Measurements from ENCODE around the gene ODAPH. TPM values are rescaled to one million over a fixed set of nuclear protein-coding genes. Genes with fewer than 3 reads are reported as not detected.

The ODAPH gene
- polyA plus RNA-seq, 1 of the 3 experiments (the other 2 are of a cell fraction), result 0.03 TPM

DNA sequence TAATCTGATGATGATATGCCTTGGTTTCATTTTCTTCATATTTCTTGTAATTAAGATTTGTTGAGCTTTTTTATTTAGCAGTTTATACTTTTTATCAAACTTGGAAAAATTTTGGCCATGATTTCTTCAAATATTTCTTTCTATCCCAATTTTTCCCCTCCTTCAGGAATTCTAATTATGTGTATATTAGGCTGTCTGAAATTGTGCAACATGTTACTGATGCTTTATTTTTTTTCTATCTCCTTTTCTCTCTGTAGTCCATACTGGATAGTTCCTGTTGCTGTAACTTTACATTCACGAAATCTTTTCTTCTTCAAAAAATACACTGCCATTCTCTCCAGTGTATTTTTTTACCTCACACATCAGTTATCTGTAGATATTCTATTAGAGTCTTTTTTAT, 30.8 kb upstream of the ODAPH start:
- Histone ChIP-seq H4K20me1 (ENCODE audit: insufficient read depth) (no peaks in the 10 kb centered on the region), H3K36me3 (replicated peaks in 1 of 2; ENCODE audit: control insufficient read depth in 1 of 2, insufficient read depth in 2 of 2, low read length in 1 of 2) (peaks cover 52 to 70% of the 10 kb centered on the region in 2 experiments), H3K4me2 (no peak overlapping the region), H3K27me3 (ENCODE audit: insufficient read depth) (no peaks in the 10 kb centered on the region), H3K9me3 (no peaks in the 10 kb centered on the region), H3K9me2 (no peaks in the 10 kb centered on the region), H3K9ac (no peak overlapping the region), H3F3A (replicated peaks; ENCODE audit: insufficient read depth) (no peaks in the 10 kb centered on the region), H3K27ac (ENCODE audit: low read depth in 2 of 2, low read length in 1 of 2) (no peak overlapping the region), H3K79me2 (ENCODE audit: insufficient read depth) (peaks cover 14% of the 10 kb centered on the region), H2AFZ (ENCODE audit: low read depth) (no peak overlapping the region), H3K4me3 (ENCODE audit: low read depth in 2 of 2, low read length in 1 of 2) (no peak overlapping the region), H3K4me1 (ENCODE audit: control insufficient read depth in 1 of 2, insufficient read depth in 2 of 2, low read depth in 1 of 2, low read length in 1 of 2) (no peaks in the 10 kb centered on the region)
- no peak for DNase-seq
- WGBS (ENCODE audit: low lambda C conversion rate), result 93% methylated on average over 1 of the region's 1 CpG
- POLR2A ChIA-PET, result interaction anchor here (2.6 kb wide), 1 partner anchor 11 kb away, joined by 6 read pairs; the partner anchor contains the start of genes RCHY1 and THAP6
- CTCF ChIA-PET, result no interaction called here
- no peak for TF ChIP-seq GABPA (IDR thresholded peaks at IDR 0.05; ENCODE audit: low read depth)
- TF ChIP-seq NRF1 (IDR thresholded peaks at IDR 0.05; ENCODE audit: low read depth, low read length), result no peak
- TF ChIP-seq SMC3 (IDR thresholded peaks at IDR 0.05; ENCODE audit: low read depth, low read length), result no peak
- TF ChIP-seq, protein P1, sequence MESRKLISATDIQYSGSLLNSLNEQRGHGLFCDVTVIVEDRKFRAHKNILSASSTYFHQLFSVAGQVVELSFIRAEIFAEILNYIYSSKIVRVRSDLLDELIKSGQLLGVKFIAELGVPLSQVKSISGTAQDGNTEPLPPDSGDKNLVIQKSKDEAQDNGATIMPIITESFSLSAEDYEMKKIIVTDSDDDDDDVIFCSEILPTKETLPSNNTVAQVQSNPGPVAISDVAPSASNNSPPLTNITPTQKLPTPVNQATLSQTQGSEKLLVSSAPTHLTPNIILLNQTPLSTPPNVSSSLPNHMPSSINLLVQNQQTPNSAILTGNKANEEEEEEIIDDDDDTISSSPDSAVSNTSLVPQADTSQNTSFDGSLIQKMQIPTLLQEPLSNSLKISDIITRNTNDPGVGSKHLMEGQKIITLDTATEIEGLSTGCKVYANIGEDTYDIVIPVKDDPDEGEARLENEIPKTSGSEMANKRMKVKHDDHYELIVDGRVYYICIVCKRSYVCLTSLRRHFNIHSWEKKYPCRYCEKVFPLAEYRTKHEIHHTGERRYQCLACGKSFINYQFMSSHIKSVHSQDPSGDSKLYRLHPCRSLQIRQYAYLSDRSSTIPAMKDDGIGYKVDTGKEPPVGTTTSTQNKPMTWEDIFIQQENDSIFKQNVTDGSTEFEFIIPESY (IDR thresholded peaks at IDR 0.05; ENCODE audit: borderline replicate concordance, low read depth), result no peak
- TF ChIP-seq MEF2A (IDR thresholded peaks at IDR 0.05; ENCODE audit: borderline replicate concordance, low read depth), result no peak
- TF ChIP-seq FOSL2 (IDR thresholded peaks at IDR 0.05; ENCODE audit: borderline replicate concordance, low read depth), result no peak
- TF ChIP-seq, protein P2, sequence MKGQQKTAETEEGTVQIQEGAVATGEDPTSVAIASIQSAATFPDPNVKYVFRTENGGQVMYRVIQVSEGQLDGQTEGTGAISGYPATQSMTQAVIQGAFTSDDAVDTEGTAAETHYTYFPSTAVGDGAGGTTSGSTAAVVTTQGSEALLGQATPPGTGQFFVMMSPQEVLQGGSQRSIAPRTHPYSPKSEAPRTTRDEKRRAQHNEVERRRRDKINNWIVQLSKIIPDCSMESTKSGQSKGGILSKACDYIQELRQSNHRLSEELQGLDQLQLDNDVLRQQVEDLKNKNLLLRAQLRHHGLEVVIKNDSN (IDR thresholded peaks at IDR 0.05; ENCODE audit: borderline replicate concordance, low read depth), result no peak
- no peak for TF ChIP-seq POLR2AphosphoS5 (IDR thresholded peaks at IDR 0.05; ENCODE audit: low read depth, low read length)
- no peak for TF ChIP-seq RXRA (IDR thresholded peaks at IDR 0.05; ENCODE audit: borderline replicate concordance, low read depth)
- TF ChIP-seq JUND (IDR thresholded peaks at IDR 0.05), result no peak
- TF ChIP-seq GATA2 (CRISPR knock-in tag; IDR thresholded peaks at IDR 0.05), result no peak
- TF ChIP-seq, protein P3, sequence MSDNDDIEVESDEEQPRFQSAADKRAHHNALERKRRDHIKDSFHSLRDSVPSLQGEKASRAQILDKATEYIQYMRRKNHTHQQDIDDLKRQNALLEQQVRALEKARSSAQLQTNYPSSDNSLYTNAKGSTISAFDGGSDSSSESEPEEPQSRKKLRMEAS (IDR thresholded peaks at IDR 0.05; ENCODE audit: low read depth), result no peak
- TF ChIP-seq RAD21 (IDR thresholded peaks at IDR 0.05; ENCODE audit: low read length), result no peak
- no peak for TF ChIP-seq RCOR1 (IDR thresholded peaks at IDR 0.05; ENCODE audit: low read length)
- TF ChIP-seq SIN3A (IDR thresholded peaks at IDR 0.05; ENCODE audit: borderline replicate concordance, low read depth, low read length), result no peak
- TF ChIP-seq MXI1 (IDR thresholded peaks at IDR 0.05; ENCODE audit: low read depth, low read length), result no peak
- TF ChIP-seq, protein P4, sequence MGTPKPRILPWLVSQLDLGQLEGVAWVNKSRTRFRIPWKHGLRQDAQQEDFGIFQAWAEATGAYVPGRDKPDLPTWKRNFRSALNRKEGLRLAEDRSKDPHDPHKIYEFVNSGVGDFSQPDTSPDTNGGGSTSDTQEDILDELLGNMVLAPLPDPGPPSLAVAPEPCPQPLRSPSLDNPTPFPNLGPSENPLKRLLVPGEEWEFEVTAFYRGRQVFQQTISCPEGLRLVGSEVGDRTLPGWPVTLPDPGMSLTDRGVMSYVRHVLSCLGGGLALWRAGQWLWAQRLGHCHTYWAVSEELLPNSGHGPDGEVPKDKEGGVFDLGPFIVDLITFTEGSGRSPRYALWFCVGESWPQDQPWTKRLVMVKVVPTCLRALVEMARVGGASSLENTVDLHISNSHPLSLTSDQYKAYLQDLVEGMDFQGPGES (IDR thresholded peaks at IDR 0.05; ENCODE audit: low read depth, low read length), result no peak
